ENCODE results near the gene RTKN. TPM values are rescaled to one million over a fixed set of nuclear protein-coding genes. Genes with fewer than 3 reads are reported as not detected.
"Not testable (repeated sequence)": the region's sequence is repeated elsewhere in the genome, so short reads cannot be mapped to it uniquely, and the experiment has no call there.

Gene RTKN
- total and polyA plus RNA-seq, 2 of the 13 experiments (the other 11 are each of a cell fraction or from before 2014, with no cell fraction given): 159 to 166 TPM

- TF ChIP-seq ZGPAT (CRISPR knock-in tag; IDR thresholded peaks at IDR 0.05) (0 out of 2 replicates have a peak, but pooled peaks have one; percentile 3), DPF2 (CRISPR knock-in tag; IDR thresholded peaks at IDR 0.05; ENCODE audit: borderline replicate concordance, low read depth) (peak; percentile 5; the same call in 1 of the 2 replicates), HINFP (CRISPR knock-in tag; IDR thresholded peaks at IDR 0.05; ENCODE audit: low read depth) (peak; percentile 8; the same call in 1 of the 2 replicates), BRCA1 (CRISPR knock-in tag; IDR thresholded peaks at IDR 0.05) (0 out of 2 replicates have a peak, but pooled peaks have one; percentile 2), TBX3 (IDR thresholded peaks at IDR 0.05; ENCODE audit: borderline replicate concordance) (peak; percentile 46; the same call in 1 of the 2 replicates), ZNF460 (CRISPR knock-in tag; IDR thresholded peaks at IDR 0.05; ENCODE audit: borderline replicate concordance) (peak; percentile 95), ZC3H13 (CRISPR knock-in tag; IDR thresholded peaks at IDR 0.05) (0 out of 2 replicates have a peak, but pooled peaks have one; percentile 11), SMC3 (IDR thresholded peaks at IDR 0.05; ENCODE audit: low read length) (0 out of 2 replicates have a peak, but pooled peaks have one; percentile 0), ADNP (CRISPR knock-in tag; IDR thresholded peaks at IDR 0.05) (peak; percentile 99), ZNF121 (CRISPR knock-in tag; IDR thresholded peaks at IDR 0.05) (peak; percentile 84; the same call in 1 of the 2 replicates), ZNF451 (CRISPR knock-in tag; IDR thresholded peaks at IDR 0.05) (0 out of 2 replicates have a peak, but pooled peaks have one; percentile 7), XRCC5 (optimal IDR thresholded peaks at IDR 0.05; ENCODE audit: low read length) (peak; percentile 14), RXRB (CRISPR knock-in tag; IDR thresholded peaks at IDR 0.05; ENCODE audit: borderline replicate concordance) (peak; percentile 4; the same call in 1 of the 2 replicates), CREM (IDR thresholded peaks at IDR 0.05) (peak; percentile 38; the same call in 1 of the 2 replicates), TBX2 (CRISPR knock-in tag; IDR thresholded peaks at IDR 0.05; ENCODE audit: borderline replicate concordance) (peak; percentile 62), KLF16 (CRISPR knock-in tag; IDR thresholded peaks at IDR 0.05) (peak in 1 of 2 experiments; percentile 8; a peak in 1 of 4 replicates), CHD4 (IDR thresholded peaks at IDR 0.05; ENCODE audit: borderline replicate concordance, low read length) (peak; percentile 98), CCDC6 (CRISPR knock-in tag; IDR thresholded peaks at IDR 0.05) (peak; percentile 8; the same call in 1 of the 2 replicates), KDM3A (CRISPR knock-in tag; IDR thresholded peaks at IDR 0.05; ENCODE audit: low read depth) (0 out of 2 replicates have a peak, but pooled peaks have one; percentile 0), RARG (CRISPR knock-in tag; IDR thresholded peaks at IDR 0.05; ENCODE audit: low read depth) (peak; percentile 71; the same call in 1 of the 2 replicates)
- TF ChIP-seq, protein P1, sequence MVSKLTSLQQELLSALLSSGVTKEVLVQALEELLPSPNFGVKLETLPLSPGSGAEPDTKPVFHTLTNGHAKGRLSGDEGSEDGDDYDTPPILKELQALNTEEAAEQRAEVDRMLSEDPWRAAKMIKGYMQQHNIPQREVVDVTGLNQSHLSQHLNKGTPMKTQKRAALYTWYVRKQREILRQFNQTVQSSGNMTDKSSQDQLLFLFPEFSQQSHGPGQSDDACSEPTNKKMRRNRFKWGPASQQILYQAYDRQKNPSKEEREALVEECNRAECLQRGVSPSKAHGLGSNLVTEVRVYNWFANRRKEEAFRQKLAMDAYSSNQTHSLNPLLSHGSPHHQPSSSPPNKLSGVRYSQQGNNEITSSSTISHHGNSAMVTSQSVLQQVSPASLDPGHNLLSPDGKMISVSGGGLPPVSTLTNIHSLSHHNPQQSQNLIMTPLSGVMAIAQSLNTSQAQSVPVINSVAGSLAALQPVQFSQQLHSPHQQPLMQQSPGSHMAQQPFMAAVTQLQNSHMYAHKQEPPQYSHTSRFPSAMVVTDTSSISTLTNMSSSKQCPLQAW (CRISPR knock-in tag; IDR thresholded peaks at IDR 0.05): peak; percentile 10; the same call in 1 of the 2 replicates
- TF ChIP-seq, protein P2, sequence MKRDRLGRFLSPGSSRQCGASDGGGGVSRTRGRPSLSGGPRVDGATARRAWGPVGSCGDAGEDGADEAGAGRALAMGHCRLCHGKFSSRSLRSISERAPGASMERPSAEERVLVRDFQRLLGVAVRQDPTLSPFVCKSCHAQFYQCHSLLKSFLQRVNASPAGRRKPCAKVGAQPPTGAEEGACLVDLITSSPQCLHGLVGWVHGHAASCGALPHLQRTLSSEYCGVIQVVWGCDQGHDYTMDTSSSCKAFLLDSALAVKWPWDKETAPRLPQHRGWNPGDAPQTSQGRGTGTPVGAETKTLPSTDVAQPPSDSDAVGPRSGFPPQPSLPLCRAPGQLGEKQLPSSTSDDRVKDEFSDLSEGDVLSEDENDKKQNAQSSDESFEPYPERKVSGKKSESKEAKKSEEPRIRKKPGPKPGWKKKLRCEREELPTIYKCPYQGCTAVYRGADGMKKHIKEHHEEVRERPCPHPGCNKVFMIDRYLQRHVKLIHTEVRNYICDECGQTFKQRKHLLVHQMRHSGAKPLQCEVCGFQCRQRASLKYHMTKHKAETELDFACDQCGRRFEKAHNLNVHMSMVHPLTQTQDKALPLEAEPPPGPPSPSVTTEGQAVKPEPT (CRISPR knock-in tag; IDR thresholded peaks at IDR 0.05; ENCODE audit: low read depth): peak; percentile 14; the same call in 1 of the 2 replicates
- not testable (repeated sequence) for TF ChIP-seq CREM (CRISPR knock-in tag; IDR thresholded peaks at IDR 0.05)
Observed at GRCh38 chr2:74442483-74443297, 953 bp upstream of the RTKN start (continued).
